GM18508 (cell line): Measurements from ENCODE around the gene SRC.

Source experiments
- ATAC-seq: cut with Tn5 transposase; IDR thresholded peaks from one replicate; pipeline ENCODE4 v1.9.1; 2021; ENCODE audit warnings: moderate number of reproducible peaks; ENCODE audit not compliant: insufficient read depth, unreplicated experiment

The SRC gene

GRCh38 chr20:37393196-37393862, 47.4 kb downstream of the SRC start:
- ATAC-seq, result no peak

DNA sequence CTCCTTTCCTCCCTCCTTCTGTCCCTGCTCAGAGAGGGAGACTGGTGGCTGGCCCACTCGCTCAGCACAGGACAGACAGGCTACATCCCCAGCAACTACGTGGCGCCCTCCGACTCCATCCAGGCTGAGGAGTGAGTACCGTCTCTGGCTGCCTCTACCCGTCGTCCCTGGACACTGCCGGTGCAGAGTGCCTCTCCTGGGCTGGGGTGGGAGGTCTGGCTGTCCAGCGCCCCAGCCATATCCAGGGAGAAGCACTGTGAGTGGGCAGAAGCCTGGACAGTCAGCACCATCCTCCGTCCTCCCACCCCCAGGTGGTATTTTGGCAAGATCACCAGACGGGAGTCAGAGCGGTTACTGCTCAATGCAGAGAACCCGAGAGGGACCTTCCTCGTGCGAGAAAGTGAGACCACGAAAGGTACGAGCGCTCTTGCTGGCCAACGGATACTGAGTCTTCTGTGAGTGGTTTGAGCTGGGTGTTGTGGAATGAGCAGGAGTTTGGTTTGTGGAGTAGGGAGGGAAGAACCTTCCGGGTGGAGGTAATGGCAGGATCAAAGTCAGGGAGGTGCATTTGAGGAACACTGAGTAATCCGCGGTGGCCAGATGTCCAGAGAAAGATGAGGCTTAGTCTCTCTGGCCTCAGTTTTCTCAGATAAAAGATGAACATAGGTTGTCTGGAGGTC, 48.1 kb downstream of the SRC start:
- no peak for ATAC-seq

- no peak for ATAC-seq
Observed at GRCh38 chr20:37394543-37395409, 48.8 kb downstream of the SRC start.

DNA sequence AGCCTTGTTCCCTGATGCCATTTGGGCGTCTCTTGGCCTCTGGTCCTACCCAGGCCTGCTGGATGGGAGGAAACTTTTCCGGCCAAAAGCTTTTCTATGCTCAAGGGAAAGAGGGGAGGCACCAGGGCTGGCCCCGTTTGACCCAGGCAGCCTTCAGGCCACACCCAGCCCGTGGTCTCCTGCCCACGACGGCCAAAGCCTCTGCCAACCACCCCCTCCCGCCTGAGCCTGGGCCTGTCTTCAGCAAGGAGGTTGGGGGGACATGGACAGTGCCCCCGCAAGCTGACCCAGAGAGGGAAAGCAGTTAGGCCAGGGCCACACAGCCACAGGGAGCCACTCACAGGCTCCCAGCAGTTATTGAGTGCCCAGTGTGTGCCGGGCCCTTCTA, 49.5 kb downstream of the SRC start:
- no peak for ATAC-seq

GRCh38 chr20:37395921-37396415, 50.0 kb downstream of the SRC start:
- ATAC-seq, result no peak

GRCh38 chr20:37396416-37397075, 50.6 kb downstream of the SRC start:
- no peak for ATAC-seq

GRCh38 chr20:37397076-37397953, 51.4 kb downstream of the SRC start:
- no peak for ATAC-seq

GRCh38 chr20:37397954-37398749, 52.2 kb downstream of the SRC start:
- no peak for ATAC-seq

DNA sequence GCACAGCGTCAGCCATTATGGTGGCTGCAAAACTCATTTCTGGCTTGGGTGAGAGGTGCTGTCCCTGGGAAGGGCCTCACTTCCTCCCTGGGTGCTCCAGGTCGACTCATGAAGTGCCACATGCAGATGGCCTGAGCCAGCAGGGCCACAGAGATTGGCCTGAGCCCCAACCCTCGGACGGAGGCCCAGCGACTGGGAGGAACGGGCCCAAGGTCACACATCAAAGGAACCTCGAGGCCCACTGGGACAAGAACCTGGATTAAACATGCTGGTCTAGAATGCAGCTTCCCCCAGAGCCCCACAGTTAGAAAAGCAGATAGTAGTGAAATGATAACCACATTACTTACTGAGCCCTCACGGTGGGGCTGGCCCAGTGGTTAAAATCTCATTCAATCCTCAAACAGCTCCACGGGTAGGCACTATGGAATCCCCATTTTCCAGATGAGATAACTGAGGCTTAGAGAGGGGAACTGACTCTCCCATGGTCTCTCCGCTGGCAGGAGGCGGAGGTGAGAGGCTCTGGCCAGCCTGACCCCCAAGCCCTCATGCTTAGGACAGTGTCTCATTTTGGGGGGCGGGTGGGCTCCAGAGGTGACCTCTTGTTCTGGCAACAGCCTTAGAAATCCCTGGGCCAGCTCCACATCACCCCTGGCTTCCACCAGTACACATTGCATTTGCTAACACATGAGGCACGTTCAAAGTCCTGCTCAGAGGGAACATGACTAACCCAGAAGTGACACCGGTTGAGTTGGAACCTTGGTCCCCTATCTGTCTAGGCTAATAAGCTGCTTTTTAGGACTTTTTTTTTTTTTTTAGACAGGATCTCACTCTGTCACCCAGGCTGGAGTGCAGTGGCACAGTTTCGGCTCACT, 53.0 kb downstream of the SRC start:
- ATAC-seq, result no peak

DNA sequence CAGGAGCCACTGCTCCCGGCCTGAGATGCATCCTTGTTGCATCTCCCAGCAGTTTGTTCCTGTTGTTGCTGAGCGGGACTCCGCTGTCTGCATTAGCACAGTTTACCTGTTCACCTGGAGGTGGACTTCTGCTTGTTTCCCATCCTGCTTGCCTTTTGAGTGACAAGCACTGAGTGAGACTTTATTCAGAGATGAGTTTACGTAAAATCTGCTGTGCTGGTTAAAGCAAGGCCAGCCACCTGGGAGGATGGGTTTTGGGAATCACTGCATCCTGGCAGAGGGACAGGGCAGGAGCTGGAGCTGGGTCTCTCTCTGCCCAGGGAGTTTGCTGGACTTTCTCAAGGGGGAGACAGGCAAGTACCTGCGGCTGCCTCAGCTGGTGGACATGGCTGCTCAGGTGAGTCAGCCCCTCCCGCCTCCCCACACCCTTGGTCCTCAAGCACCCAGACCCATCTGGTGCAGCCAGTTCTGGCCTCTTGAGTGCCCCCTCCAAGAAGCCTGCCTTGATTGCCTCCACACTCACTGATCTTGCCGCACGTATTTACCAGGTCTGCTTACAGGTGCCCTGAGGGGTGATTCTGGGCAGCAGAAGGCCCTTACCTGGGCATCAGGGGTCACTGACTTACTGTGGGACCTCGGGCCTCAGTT, 55.5 kb downstream of the SRC start:
- ATAC-seq, result no peak

DNA sequence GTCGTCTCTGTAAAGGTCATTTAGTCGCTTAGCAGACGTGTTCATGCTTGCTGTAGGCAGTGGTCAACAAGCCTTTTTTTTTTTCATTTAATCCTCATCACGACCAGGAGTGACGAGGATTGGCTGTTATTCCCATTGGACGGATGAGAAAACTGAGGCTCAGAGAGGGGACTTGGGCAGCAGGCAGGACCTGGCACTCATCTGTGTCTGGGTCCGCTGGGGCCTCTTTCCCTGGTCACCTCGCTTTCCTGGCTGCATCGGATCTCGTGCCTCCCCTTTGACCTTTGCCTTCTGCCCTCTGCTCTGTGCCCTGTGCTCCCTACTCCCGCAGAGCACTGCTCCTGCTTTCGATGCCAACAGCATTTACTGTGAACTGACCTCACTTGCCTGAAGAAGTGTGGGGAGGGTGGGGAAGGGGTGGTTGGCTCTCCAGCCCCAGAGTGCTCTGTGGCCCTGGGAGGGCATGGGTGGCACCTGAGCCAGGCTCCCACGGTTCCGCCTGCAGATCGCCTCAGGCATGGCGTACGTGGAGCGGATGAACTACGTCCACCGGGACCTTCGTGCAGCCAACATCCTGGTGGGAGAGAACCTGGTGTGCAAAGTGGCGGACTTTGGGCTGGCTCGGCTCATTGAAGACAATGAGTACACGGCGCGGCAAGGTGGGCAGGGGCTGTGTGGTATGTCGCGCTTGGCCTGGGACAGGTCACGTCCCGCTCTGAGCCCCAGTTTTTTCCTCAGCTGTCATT, 56.2 kb downstream of the SRC start:
- no peak for ATAC-seq

GRCh38 chr20:37403107-37404033, 57.4 kb downstream of the SRC start:
- ATAC-seq, result no peak

DNA sequence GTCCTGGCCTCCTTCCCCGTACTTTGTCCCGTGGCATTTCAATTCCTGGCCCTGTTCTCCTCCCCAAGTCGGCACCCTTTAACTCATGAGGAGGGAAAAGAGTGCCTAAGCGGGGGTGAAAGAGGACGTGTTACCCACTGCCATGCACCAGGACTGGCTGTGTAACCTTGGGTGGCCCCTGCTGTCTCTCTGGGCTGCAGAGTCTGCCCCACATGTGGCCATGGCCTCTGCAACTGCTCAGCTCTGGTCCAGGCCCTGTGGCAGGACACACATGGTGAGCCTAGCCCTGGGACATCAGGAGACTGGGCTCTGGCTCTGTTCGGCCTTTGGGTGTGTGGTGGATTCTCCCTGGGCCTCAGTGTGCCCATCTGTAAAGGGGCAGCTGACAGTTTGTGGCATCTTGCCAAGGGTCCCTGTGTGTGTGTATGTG, 58.5 kb downstream of the SRC start:
- ATAC-seq, result no peak

DNA sequence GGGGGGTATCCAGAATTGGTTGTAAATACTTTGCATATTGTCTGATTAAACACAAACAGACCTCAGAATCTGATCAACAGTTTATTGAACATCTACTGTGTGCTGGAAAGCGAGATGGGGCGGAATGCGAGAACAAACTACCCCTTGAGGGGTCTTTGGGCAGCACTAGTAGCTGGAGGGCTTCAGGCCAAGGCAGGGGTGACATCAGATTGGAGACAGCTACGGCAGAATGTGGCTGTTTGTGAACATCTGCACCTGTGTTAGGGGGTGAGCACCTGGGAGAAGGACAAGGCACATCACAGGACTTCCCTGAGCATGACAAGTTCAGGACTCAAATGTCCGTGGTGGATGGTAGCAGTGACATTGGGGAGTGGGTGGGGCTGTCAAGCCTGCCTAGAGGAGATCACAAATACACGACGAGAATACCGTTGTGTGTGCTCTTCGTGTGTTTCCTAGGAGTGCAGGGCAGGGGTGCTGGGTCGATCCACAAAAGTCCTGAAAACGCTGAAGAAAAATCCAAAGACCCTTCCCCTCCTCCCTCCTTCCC, 59.5 kb downstream of the SRC start:
- ATAC-seq, result no peak
